Kidney (tissue), 14 donors: ENCODE results near the gene RANGAP1. TPM values are rescaled to one million over a fixed set of nuclear protein-coding genes. Genes with fewer than 3 reads are reported as not detected.
A peak's percentile ranks its signal among the peaks of the same experiment; 100 is the strongest.

Experiments
- DNase-seq, 5 donors: peaks; one replicate each; pipeline ENCODE4 v3.0.0-alpha.2; 2013 to 2020
- FAIRE-seq: peaks from 2 replicates; lab custom pipeline; 2012; peaks lifted over from hg19 to GRCh38; lab: Jason Lieb, UNC
- H3K27ac ChIP-seq, 2 donors: one replicate each; pipeline ENCODE4 v1.7.0; 2013; ENCODE audit warnings: low read depth in 2 of 2, low read length in 2 of 2, inconsistent platforms in 1 of 2
- H3K27me3 ChIP-seq: one replicate; pipeline ENCODE4 v1.7.1; 2013; ENCODE audit warnings: low read length, inconsistent platforms; ENCODE audit not compliant: control insufficient read depth, insufficient read depth
- H3K36me3 ChIP-seq, 3 donors: one replicate each; pipeline versions ENCODE4 v1.7.0 to v1.7.1; 2013; ENCODE audit warnings: low read length in 3 of 3, control low read depth in 1 of 3, inconsistent platforms in 1 of 3; ENCODE audit not compliant: insufficient read depth in 3 of 3, control insufficient read depth in 2 of 3
- H3K4me1 ChIP-seq, 3 donors: one replicate each; pipeline versions ENCODE4 v1.7.0 to v1.7.1; 2013; ENCODE audit warnings: low read length in 3 of 3, inconsistent platforms in 1 of 3, low read depth in 1 of 3; ENCODE audit not compliant: control insufficient read depth in 2 of 3, insufficient read depth in 2 of 3
- H3K4me3 ChIP-seq, 3 donors: one replicate each; pipeline versions ENCODE4 v1.7.0 to v1.8.1; 2013; ENCODE audit warnings: low read length in 3 of 3, control low read depth in 1 of 3, inconsistent platforms in 1 of 3
- H3K9ac ChIP-seq, 3 donors: one replicate each; pipeline versions ENCODE4 v1.7.0 to v1.7.1; 2013; ENCODE audit warnings: low read length in 3 of 3, control low read depth in 1 of 3, inconsistent platforms in 1 of 3
- H3K9me3 ChIP-seq, 3 donors: one replicate each; pipeline versions ENCODE4 v1.7.0 to v1.7.1; 2013; ENCODE audit warnings: low read length in 3 of 3, control low read depth in 1 of 3, inconsistent platforms in 1 of 3; ENCODE audit not compliant: control insufficient read depth in 2 of 3, insufficient read depth in 1 of 3
- intact Hi-C: fragments of 100-400 bp; cut with DNase I; formaldehyde crosslinking; loops from one replicate; pipeline ENCODE4 v1.11.1; 2022
- polyA plus RNA-seq: library from polyadenylated mRNA; stranded (reverse); fragments of 350-450 nt; fragmentation: Illumina TruSeq; extraction: RNeasy Lipid Tissue Mini Kit (QIAGEN cat#74804); gene quantifications from one replicate; pipeline ENCODE4 v1.2.3, GENCODE V29; 2014; ENCODE audit warnings: low read depth, low replicate concordance; ENCODE audit not compliant: insufficient read depth
- total RNA-seq: library from RNA; stranded (reverse); fragmentation: NEBNext Ultra II Directional; extraction: Animal tissue kit (Norgen Biotek cat#: 25700); gene quantifications from one replicate; pipeline ENCODE4 v1.2.1, GENCODE V29; 2021
- TF ChIP-seq, protein P1 (sequence below): IDR thresholded peaks from 3 replicates; pipeline ENCODE4 v1.5.1; 2012; ENCODE audit warnings: mild to moderate bottlenecking, moderate library complexity, borderline replicate concordance; ENCODE audit not compliant: insufficient read depth; ENCODE audit errors: extremely low read depth
- donor health status: control.
- donor health status: control.
- donor health status: control.
- donor health status: control.
- donor health status: control.
- donor health status: DM: yes; HTN: yes; CAD: no.
- donor health status: Normal renal cell carcinoma (clear cell type).

The RANGAP1 gene
- total and polyA plus RNA-seq, 2 donors from 2014 or later = 38.8 to 40.8 TPM

DNA sequence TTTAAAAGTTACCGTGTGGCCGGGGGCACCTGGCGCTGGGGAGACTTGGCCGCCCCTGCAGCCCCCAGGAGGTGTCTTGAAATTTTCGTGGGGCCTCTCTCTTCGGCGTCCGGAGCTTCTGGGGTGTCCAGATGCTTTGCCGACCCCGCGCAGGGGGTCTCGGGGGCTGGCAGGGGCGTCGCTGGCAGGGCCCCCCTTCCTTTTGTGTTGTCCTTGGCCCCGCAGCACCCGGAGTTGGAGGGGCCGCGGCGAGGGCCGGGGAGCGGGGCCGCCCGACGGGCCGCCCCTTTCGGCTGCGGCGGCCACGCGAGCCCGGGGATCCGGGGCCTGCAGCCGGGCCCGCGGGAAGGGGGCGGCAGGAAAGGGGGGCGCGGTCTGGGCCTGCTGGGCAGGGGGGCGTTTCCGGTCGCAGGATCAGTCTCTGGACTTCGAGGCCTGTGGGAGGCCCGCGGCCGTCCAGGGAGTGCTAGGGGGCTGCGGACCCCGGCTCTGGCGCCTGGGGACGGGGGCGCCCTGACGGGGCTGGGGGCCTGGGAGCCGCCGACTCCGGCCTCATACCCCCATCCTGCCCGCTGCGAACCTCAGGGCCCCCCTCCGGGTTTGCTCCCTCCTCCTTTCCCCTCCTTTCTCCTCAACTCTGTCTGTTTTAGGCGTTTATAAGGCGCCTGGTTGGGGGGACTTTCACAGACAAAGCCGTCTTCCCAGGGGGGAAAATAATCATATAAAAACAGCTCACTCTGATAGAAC lies 16.2 kb upstream of the RANGAP1 start:
- TF ChIP-seq, protein P1, sequence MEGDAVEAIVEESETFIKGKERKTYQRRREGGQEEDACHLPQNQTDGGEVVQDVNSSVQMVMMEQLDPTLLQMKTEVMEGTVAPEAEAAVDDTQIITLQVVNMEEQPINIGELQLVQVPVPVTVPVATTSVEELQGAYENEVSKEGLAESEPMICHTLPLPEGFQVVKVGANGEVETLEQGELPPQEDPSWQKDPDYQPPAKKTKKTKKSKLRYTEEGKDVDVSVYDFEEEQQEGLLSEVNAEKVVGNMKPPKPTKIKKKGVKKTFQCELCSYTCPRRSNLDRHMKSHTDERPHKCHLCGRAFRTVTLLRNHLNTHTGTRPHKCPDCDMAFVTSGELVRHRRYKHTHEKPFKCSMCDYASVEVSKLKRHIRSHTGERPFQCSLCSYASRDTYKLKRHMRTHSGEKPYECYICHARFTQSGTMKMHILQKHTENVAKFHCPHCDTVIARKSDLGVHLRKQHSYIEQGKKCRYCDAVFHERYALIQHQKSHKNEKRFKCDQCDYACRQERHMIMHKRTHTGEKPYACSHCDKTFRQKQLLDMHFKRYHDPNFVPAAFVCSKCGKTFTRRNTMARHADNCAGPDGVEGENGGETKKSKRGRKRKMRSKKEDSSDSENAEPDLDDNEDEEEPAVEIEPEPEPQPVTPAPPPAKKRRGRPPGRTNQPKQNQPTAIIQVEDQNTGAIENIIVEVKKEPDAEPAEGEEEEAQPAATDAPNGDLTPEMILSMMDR = no peak
- Histone ChIP-seq H3K4me3 (peak overlapping the region; percentile 51 to 74 (median 54)), H3K27ac (peak overlapping the region; percentile 74 to 80), H3K9ac (peak overlapping the region; percentile 47 to 65 (median 47)), H3K4me1 (peaks cover 2 to 7% (median 4%) of the 10 kb centered on the region in 3 donors), H3K27me3 (no peaks in the 10 kb centered on the region), H3K36me3 (no peaks in the 10 kb centered on the region), H3K9me3 (no peaks in the 10 kb centered on the region)
- DNase-seq (peak in 4 of 5 donors; percentile 66 to 82 (median 72)), FAIRE-seq (no peak)
- intact Hi-C loops = no loop called here

DNA sequence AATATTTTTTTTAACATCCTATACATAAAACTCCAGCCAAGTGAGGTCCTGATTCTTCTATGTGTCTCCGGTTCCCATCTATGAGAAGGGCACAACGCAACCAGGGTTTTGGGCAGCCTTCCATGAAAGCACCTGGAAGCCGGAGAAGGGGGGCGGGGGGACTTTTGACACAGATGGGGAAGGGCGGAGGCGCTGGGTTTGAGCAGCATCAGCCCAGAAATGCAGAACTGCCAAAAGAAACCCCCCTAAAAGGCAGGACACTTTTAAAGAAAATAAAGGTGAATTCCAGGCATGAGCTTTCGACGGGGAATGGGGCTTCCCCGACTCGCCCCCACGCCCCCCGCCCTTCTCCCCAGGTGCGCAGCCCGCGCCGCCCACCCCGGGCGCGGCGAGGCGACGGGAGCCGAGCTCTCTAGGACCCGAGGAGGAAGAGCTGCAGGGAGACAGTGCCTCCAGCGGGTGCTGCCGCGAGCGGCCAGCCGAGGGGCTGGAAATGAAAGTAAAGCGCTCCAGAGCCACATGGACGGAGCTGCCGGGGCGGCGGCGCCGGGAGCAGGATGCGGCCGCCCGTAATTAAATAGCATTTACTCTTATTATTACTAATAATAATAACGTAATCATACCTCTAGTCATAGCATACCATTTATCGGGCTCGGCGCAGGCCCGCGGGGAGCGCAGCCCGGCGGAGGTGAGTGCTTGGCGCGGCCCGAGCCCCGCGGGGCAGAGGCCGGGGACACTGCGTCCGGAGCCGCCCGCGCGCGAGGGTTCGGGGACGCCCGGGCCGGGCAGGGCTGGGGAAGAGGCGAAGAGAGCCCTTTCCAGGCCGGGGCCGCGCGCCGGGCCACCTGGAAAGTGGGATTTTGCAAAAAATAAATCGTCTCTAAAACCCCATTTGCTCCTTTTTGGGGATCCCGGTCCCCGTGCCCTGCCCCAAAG lies 15.4 kb upstream of the RANGAP1 start, which contains the start of gene ZC3H7B:
Gene ZC3H7B, plus strand, starts transcription at position 441 of the 936 bp plus-strand sequence. CDS start 19,136 bp downstream, outside the sequence.
- peak within 1 kb of the TSS; percentile 74 to 80 for H3K27ac ChIP-seq
- H3K27me3 ChIP-seq = no peaks in the 10 kb centered on the region
- H3K4me1 ChIP-seq = peaks cover 0 to 6% (median 4%) of the 10 kb centered on the region in 3 donors
- TF ChIP-seq, protein P1 = peak; percentile 42
- FAIRE-seq = no peak
- intact Hi-C loops = no loop called here
- peak within 1 kb of the TSS; percentile 51 to 74 (median 54) for H3K4me3 ChIP-seq
- peak within 1 kb of the TSS; percentile 44 to 65 (median 47) for H3K9ac ChIP-seq
- no peaks in the 10 kb centered on the region for H3K36me3 ChIP-seq
- H3K9me3 ChIP-seq = no peaks in the 10 kb centered on the region
- DNase-seq = peak; percentile 86 to 95 (median 92)

DNA sequence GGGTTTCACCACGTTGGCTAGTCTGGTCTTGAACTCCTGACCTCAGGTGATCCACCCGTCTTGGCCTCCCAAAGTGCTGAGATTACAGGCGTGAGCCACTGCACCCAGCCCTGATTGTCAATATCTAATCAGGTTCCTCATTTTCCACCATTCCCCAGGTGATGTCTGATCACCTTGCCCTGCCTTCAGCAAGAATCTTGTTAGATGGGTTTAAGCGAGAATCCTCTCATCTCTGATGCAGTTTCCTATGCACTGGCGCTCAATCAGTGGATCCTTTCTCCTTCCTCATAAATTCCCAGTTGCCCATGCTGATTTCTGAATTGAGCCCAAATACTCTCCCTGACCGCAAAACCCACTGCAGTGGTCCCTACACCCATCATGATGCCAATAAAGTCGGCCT lies 14.7 kb upstream of the RANGAP1 start:
- no peaks in the 10 kb centered on the region for H3K9me3 ChIP-seq
- FAIRE-seq (no peak), DNase-seq (peak in 1 of 5 donors; percentile 12)
- peaks cover 0 to 6% (median 4%) of the 10 kb centered on the region in 3 donors for H3K4me1 ChIP-seq
- H3K36me3 ChIP-seq = no peaks in the 10 kb centered on the region
- intact Hi-C loops = no loop called here
- peak overlapping the region in 1 of 3 donors; percentile 47 for H3K9ac ChIP-seq
- H3K4me3 ChIP-seq = peak overlapping the region; percentile 31 to 74 (median 54)
- H3K27ac ChIP-seq = no peak overlapping the region
- no peaks in the 10 kb centered on the region for H3K27me3 ChIP-seq
- TF ChIP-seq, protein P1 = no peak
